ENCODE data around the gene LAX1. TPM values are rescaled to one million over a fixed set of nuclear protein-coding genes. Genes with fewer than 3 reads are reported as not detected.

LAX1 gene, protein sequence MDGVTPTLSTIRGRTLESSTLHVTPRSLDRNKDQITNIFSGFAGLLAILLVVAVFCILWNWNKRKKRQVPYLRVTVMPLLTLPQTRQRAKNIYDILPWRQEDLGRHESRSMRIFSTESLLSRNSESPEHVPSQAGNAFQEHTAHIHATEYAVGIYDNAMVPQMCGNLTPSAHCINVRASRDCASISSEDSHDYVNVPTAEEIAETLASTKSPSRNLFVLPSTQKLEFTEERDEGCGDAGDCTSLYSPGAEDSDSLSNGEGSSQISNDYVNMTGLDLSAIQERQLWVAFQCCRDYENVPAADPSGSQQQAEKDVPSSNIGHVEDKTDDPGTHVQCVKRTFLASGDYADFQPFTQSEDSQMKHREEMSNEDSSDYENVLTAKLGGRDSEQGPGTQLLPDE
- not detected in 5 replicates for total RNA-seq (2022; extraction: Qiagen RNA extraction; ENCODE audit: low read depth)

DNA sequence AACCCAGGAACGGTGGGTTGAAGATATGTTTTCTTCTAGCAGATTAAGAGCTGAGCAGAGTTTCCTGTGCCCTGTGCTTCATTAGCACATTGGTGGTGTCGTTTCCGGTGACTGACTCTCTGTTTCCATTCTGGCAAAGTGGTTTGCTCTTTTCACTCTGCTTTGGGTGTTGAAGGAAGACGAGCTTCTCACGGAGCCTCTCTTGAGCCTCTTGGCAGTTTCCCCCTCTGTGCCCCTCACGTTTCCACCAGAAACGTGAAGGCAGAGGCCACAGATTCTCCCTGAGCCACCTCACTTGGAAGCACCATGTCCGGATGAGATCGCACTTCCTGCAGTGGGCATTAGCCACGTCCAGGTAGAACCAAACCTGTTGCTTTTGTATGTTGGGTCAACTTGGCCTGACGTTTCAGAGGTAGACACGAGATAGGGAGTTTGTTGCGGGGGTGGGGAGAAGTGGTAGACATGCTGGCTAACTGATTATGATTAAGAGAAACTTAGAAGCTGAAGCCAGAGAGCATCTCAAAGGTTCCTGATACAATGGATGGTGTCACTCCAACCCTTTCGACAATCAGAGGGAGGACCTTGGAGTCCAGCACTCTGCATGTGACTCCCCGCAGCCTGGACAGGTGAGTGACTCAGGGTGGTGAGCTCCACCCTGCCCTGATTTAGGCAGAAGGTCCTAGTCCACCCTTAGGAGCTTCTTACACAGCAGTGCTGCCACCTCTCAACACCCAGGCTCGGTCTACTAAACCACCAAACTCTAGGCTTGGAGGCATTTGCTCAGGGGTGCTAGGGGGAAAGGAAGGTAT lies at the start of gene LAX1:
Gene LAX1, plus strand, starts transcription at position 155 of the 809 bp plus-strand sequence. Its CDS starts 383 bp downstream, at position 538.

DNA sequence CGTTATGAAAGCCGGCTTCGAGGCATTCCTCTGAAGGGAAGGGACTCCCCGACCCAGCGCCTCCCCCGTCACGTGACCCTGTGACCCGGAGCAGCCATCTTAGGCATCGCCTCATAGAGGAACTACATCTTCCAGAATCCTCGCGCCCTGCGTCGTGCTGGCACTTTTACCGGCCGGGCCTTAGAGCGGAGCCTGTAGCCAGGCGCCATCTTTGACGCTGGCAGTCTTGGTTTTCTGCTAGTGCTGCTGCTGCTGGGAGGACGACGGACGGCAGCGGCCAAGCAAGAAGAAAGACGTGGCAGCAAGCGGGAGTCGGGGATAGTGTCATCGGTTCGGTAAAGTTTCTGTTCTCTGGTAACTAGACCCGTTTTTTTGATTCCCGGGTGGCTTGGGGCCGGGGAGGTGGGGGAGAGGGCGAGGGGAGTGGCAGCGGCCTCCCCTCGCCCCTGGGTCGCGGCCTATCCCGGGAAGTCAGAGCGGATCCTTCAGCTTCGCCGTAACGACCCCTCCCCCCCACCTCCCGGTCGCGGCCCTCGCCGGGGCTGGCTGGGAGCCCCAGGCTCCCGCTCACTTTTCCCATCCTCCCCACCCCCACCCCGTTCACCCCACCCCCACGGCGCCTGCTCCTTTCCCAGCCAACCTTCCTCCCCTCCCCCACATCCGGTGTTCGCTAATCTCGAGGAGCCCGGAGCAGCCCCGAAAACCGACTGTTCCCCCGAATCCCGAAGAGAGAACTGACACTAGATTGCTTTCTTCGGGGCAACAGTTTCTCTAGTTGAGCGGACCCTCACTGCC lies 30.7 kb downstream of the LAX1 start, which contains the start of the genes ZBED6 and ZC3H11A:
Gene ZBED6, plus strand, starts transcription at position 183 of the 795 bp plus-strand sequence. CDS start 1,900 bp downstream, outside the sequence.
Gene ZC3H11A, plus strand, starts transcription at position 183 of the 795 bp plus-strand sequence. CDS start 21,448 bp downstream, outside the sequence.

Other genes starting within 250 kb of the LAX1 start
- 15.7 to 26.3 TPM (median 25.0 TPM) in 5 replicates for gene ATP2B4, start 138.4 kb upstream of the LAX1 start, total RNA-seq (2022; extraction: Qiagen RNA extraction; ENCODE audit: low read depth)
- gene ZBED6, start 30.4 kb downstream of the LAX1 start, total RNA-seq (2022; extraction: Qiagen RNA extraction; ENCODE audit: low read depth), result 1.2 to 5.1 TPM (median 2.9 TPM) in 5 replicates
- 40.4 to 49.7 TPM (median 44.7 TPM) in 5 replicates for gene ZC3H11A, start 30.4 kb downstream of the LAX1 start, total RNA-seq (2022; extraction: Qiagen RNA extraction; ENCODE audit: low read depth)
- gene SNRPE, start 96.4 kb downstream of the LAX1 start, total RNA-seq (2022; extraction: Qiagen RNA extraction; ENCODE audit: low read depth), result 155 to 274 TPM (median 263 TPM) in 5 replicates